ENCODE measurements around the gene KIFAP3.

Gene KIFAP3

GRCh38 chr1:169885207-169885606 lies 189.3 kb downstream of the KIFAP3 start:
- no peaks in the 10 kb centered on the region for H3K36me3 ChIP-seq (ENCODE audit: control insufficient read depth, insufficient read depth, low read length)
- no peaks in the 10 kb centered on the region for H3K27me3 ChIP-seq (ENCODE audit: control insufficient read depth, insufficient read depth, low read length)
- peaks cover 21% of the 10 kb centered on the region for H3K79me2 ChIP-seq
- no peaks in the 10 kb centered on the region for H3K9me3 ChIP-seq (ENCODE audit: control insufficient read depth, low read length)
- no peak for TF ChIP-seq CTCF (IDR thresholded peaks at IDR 0.05)
- no peak overlapping the region for H3K9ac ChIP-seq
- H3K27ac ChIP-seq, result no peak overlapping the region
- H2AFZ ChIP-seq, result no peak overlapping the region
- H3K4me1 ChIP-seq, result no peaks in the 10 kb centered on the region
- no peak overlapping the region for H3K4me3 ChIP-seq (ENCODE audit: low read depth, low read length)
- H3K4me2 ChIP-seq (ENCODE audit: low read length), result no peak overlapping the region

- H3K79me2 ChIP-seq, result peaks cover 18% of the 10 kb centered on the region
- no peak overlapping the region for H2AFZ ChIP-seq
- no peak overlapping the region for H3K9ac ChIP-seq
- H3K27ac ChIP-seq, result no peak overlapping the region
- no peak for TF ChIP-seq CTCF (IDR thresholded peaks at IDR 0.05)
- H3K27me3 ChIP-seq (ENCODE audit: control insufficient read depth, insufficient read depth, low read length), result no peaks in the 10 kb centered on the region
- H3K4me2 ChIP-seq (ENCODE audit: low read length), result no peak overlapping the region
- no peaks in the 10 kb centered on the region for H3K9me3 ChIP-seq (ENCODE audit: control insufficient read depth, low read length)
- no peaks in the 10 kb centered on the region for H3K36me3 ChIP-seq (ENCODE audit: control insufficient read depth, insufficient read depth, low read length)
- H3K4me3 ChIP-seq (ENCODE audit: low read depth, low read length), result no peak overlapping the region
- no peaks in the 10 kb centered on the region for H3K4me1 ChIP-seq
These were observed 189.9 kb downstream of the KIFAP3 start for GRCh38 chr1:169884634-169885033.

GRCh38 chr1:169882039-169882511 lies 192.4 kb downstream of the KIFAP3 start:
- Histone ChIP-seq H3K9me3 (ENCODE audit: control insufficient read depth, low read length) (no peaks in the 10 kb centered on the region), H3K27me3 (ENCODE audit: control insufficient read depth, insufficient read depth, low read length) (no peaks in the 10 kb centered on the region), H3K4me1 (no peaks in the 10 kb centered on the region), H3K9ac (no peak overlapping the region), H3K4me2 (ENCODE audit: low read length) (no peak overlapping the region), H3K36me3 (ENCODE audit: control insufficient read depth, insufficient read depth, low read length) (no peaks in the 10 kb centered on the region), H3K79me2 (peaks cover 16% of the 10 kb centered on the region), H3K4me3 (ENCODE audit: low read depth, low read length) (no peak overlapping the region), H3K27ac (no peak overlapping the region), H2AFZ (no peak overlapping the region)
- TF ChIP-seq CTCF (IDR thresholded peaks at IDR 0.05), result no peak

GRCh38 chr1:169879034-169879840 lies 195.3 kb downstream of the KIFAP3 start:
- Histone ChIP-seq H3K27ac (no peak overlapping the region), H3K36me3 (ENCODE audit: control insufficient read depth, insufficient read depth, low read length) (no peaks in the 10 kb centered on the region)

More at GRCh38 chr1:169879034-169879840, 195.3 kb downstream of the KIFAP3 start:
- no peak overlapping the region for H3K4me3 ChIP-seq (ENCODE audit: low read depth, low read length)
- H3K9ac ChIP-seq, result no peak overlapping the region
- peaks cover 15% of the 10 kb centered on the region for H3K79me2 ChIP-seq
- H3K27me3 ChIP-seq (ENCODE audit: control insufficient read depth, insufficient read depth, low read length), result no peaks in the 10 kb centered on the region
- H3K9me3 ChIP-seq (ENCODE audit: control insufficient read depth, low read length), result no peaks in the 10 kb centered on the region
- H3K4me2 ChIP-seq (ENCODE audit: low read length), result no peak overlapping the region
- H3K4me1 ChIP-seq, result no peaks in the 10 kb centered on the region
- H2AFZ ChIP-seq, result no peak overlapping the region
- no peak for TF ChIP-seq CTCF (IDR thresholded peaks at IDR 0.05)

All from parathyroid adenoma (tissue), 2 donors.